D721Med (cell line): ENCODE results near the gene IL27RA.
"Not testable (repeated sequence)": the region's sequence is repeated elsewhere in the genome, so short reads cannot be mapped to it uniquely, and the experiment has no call there.

ENCODE experiments used
- DNase-seq: peaks from one replicate; pipeline ENCODE4 v3.0.0; 2011; ENCODE audit warnings: low spot score; ENCODE audit not compliant: insufficient read length
- FAIRE-seq: peaks from 2 replicates; lab custom pipeline; 2011; peaks lifted over from hg19 to GRCh38; lab: Jason Lieb, UNC
- TF ChIP-seq, protein P1 (sequence below): IDR thresholded peaks from 2 replicates; pipeline ENCODE4 v1.5.1; 2012; ENCODE audit warnings: mild to moderate bottlenecking, control low read depth; ENCODE audit not compliant: insufficient read depth; ENCODE audit errors: missing control alignments

The IL27RA gene

DNA sequence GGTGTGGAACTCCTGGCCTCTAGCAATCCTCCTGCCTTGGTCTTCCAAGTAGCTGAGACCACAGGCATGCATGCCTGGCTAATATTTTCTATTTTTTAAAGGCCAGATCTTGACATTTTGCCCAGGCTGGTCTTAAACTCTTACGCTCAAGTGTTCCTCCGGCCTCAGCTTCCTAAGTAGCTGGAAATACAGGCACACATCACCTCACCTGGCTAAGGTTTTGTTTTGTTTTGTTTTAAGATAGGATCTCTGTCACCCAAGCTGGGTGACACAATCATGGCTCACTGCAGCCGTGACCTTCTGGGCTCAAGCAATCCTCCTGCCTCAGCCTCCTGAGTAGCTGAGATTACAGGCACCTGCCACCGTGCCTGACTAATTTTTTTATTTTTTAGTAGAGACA lies 9.1 kb upstream of the IL27RA start:
- TF ChIP-seq, protein P1, sequence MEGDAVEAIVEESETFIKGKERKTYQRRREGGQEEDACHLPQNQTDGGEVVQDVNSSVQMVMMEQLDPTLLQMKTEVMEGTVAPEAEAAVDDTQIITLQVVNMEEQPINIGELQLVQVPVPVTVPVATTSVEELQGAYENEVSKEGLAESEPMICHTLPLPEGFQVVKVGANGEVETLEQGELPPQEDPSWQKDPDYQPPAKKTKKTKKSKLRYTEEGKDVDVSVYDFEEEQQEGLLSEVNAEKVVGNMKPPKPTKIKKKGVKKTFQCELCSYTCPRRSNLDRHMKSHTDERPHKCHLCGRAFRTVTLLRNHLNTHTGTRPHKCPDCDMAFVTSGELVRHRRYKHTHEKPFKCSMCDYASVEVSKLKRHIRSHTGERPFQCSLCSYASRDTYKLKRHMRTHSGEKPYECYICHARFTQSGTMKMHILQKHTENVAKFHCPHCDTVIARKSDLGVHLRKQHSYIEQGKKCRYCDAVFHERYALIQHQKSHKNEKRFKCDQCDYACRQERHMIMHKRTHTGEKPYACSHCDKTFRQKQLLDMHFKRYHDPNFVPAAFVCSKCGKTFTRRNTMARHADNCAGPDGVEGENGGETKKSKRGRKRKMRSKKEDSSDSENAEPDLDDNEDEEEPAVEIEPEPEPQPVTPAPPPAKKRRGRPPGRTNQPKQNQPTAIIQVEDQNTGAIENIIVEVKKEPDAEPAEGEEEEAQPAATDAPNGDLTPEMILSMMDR = no peak
- FAIRE-seq (no peak), DNase-seq (no peak)

GRCh38 chr19:14023404-14024235 lies 7.9 kb upstream of the IL27RA start:
- no peak for FAIRE-seq
- DNase-seq = no peak

GRCh38 chr19:14026652-14027192 lies 4.8 kb upstream of the IL27RA start:
- not testable (repeated sequence) for FAIRE-seq, DNase-seq

More at GRCh38 chr19:14023404-14024235, 7.9 kb upstream of the IL27RA start:
- TF ChIP-seq, protein P1 = no peak

DNA sequence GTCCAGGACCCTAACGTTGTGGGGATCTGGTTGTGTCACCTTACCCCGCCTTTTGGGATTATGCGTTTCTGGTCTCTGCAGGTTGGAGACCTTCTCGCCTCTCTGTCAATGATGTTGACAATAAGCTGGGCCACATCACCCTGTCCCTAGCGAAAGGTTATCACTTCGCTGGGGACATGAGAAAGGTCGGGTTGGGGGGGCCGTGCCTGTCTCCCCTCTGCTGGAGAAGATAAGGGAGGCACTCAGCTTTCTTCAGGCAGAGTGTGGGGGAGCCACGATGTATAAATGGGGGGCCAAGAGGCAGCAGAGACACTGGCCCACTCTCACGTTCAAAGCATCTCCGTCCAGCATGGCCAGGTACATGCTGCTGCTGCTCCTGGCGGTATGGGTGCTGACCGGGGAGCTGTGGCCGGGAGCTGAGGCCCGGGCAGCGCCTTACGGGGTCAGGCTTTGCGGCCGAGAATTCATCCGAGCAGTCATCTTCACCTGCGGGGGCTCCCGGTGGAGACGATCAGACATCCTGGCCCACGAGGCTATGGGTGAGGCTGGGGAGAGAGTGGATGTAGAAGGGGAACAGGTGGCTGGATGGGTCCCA lies 3.6 kb upstream of the IL27RA start, which contains the start of gene RLN3:
TSS of gene RLN3 (plus strand) at position 293 of the 595 bp plus-strand sequence. CDS start at position 350, 57 bp downstream.
- TF ChIP-seq, protein P1 = no peak
- no peak for DNase-seq
- no peak for FAIRE-seq

- peak; percentile 54 for DNase-seq
- FAIRE-seq = no peak
- TF ChIP-seq, protein P1 = no peak
Measured at GRCh38 chr19:14028901-14029300, 2.7 kb upstream of the IL27RA start.

DNA sequence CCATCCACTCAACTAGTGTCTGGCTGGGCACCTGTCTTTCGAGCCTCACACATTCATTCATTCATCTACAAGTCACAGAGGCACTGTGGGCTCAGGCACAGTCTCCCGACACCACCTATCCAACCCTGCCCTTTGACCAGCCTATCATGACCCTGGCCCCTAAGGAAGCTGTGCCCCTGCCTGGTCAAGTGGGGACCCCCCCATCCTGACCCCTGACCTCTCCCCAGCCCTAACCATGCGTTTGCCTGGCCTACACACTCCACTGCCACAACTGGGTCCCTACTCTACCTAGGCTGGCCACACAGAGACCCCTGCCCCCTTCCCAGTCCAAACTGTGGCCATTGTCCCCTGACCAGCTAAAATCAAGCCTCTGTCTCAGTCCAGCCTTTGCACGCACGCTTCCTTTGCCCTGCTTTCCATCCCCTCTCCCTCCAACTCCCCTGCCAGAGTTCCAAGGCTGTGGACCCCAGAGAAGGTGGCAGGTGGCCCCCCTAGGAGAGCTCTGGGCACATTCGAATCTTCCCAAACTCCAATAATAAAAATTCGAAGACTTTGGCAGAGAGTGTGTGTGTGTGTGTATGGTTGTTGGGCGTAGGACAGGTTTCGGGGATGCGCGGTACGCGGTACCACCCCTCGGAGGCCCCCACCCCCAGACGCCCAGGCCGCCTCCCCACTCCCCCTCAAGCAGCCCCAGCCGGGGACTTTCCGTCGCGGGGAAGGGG lies 404 bp upstream of the IL27RA start:
- no peak for FAIRE-seq
- TF ChIP-seq, protein P1 = no peak
- no peak for DNase-seq

- TF ChIP-seq, protein P1 = no peak
- FAIRE-seq (no peak), DNase-seq (no peak)
Measured at GRCh38 chr19:14033946-14034345, 2.4 kb downstream of the IL27RA start.

DNA sequence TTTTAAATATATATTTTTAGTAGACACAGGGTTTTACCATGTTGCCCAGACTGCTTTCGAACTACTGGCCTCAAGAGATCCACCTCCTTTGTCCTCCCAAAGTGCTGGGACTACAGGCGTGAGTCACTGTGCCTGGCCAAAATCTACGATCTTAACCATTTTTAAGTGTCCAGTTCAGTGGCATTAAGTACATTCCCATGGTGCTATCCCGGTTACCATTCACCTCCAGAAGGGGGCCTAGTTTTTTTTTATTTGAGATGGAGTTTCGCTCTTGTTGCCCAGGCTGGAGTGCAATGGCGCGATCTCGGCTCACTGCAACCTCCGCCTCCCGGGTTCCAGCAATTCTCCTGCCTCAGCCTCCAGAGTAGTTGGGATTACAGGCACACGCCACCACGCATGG lies 3.6 kb downstream of the IL27RA start:
- not testable (repeated sequence) for DNase-seq, FAIRE-seq
